Kidney capillary endothelial cell (primary cell): ENCODE measurements around the gene PRR5L.

Experiments
- DNase-seq: peaks from one replicate; pipeline ENCODE4 v3.0.0-alpha.2; 2018; ENCODE audit warnings: low spot score

PRR5L gene

DNA sequence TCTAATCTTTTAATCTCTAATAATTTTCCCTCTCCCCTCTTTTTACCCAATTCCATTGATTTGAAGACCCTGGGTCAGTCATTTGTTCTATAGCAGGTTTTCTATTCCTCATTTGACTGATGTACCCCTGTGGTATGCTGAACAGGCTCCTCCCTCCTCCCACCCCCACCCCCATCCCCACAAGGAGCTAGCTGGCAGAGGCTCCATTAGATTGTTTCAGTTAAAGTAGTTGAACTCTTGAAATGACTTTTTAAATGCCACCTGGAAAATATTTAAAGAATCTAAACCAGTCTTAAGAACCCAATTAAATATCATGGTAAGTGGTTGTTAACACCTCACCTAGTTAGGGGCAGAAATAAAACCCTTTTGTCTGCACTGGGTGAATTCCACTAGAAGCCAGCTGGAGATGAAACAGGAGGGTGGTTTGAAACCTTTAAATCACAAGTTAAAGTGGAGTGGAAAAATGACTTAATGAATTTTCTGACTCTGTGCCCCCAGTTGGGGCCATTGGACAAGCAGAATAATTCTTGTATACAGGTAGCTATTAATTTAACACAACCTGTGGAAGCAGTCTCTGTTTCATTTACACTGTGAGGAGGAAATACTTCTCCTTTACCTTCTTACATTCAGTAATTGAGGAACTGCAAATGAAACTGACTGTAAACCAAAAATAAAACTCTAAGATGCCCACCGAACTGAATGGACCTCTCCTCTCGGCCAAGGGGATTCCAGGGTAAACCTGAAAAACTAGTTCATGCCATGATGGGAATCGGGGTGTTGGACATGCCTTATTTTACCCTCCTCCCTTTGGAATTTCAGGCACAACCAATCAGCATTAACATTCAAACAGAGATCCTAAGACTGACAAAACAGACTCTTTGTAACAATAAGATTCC is 30.7 kb downstream of the PRR5L start:
- no peak for DNase-seq

DNA sequence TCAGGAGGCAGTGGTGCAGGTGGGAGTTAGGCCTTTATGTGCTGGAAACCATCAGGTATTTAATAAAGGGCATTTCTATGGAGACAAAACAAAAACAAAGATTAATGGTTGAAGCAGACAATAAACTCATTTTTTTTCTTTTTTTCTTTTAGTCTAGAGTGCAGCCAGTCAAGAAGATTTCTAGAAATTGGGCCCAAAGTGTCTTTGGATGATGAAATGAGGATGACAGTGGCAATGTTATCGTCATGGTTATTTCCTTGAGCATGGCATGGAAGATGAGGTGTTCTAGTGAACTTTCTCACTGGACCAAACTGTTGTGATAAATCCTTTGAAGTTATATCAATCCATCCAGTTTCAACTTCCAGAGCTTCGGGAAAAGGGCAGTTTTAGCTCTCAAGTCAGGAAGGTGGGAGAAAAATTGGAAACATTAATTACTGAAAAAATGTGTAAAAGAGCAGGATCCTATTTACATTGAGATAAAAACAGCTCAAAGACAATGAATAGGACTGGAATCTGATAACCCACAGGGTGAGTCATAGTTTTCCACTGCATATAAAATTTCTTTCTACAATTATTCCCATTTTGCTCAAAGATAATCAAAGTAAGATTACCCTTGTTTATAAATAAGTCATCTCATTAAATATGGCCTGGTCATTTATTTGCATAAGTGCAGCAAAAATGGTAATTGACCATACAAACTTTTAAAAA is 33.0 kb downstream of the PRR5L start:
- DNase-seq: no peak

DNA sequence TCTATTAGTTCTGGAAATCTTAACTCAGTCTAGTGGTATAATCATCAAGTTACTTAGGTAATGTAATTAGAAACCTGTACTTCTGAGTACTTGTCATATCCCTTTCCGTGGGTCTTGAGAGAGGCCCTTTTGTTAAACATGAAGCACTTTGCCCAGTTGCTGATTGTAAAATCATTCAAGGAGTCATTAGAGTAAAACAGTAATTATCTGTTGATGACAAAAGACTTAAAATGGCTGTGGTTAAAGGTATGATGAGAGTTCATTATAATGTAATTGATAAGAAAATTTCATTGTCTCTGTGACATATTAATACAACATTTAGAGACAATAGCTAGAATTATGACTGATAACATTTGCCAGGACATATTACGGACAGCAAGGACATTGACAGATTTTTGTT is 34.3 kb downstream of the PRR5L start:
- no peak for DNase-seq

DNA sequence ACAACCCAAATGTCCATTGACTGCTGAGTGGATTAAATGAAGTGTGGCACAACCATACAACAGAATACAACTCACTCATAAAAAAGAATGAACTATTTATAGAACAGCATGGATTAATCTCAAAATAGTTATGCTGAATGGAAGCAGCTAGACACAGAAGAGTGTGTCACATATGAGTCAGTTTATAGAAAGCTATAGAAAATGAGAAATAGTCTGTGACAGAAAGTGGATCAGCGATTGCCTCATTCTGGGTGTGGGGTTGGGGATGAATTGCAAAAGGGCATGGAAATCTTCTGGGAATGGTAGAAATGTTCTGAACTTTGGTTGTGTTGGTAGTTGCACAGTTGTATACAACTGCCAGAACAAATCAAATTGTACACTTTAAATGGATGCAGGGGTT is 37.4 kb downstream of the PRR5L start:
- DNase-seq: peak; percentile 57

DNA sequence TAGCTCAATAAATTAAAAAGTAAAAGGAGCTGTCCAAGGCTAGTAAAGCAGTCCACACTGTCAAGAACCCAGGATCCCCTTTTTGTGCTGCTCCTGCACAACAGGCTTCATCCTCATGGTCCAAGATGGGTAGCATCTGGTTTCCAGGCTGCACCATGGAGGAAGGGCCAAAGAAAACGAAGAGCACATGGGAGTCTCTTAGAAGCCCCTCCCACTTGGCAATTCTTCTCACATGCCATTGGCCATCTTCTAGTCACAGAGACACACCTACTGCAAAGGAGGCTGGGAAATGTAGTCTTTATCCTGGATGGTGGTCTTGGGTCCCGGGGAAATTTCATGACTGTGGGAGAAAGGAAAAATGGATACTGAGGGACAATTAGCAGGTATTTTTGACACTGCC is 37.8 kb downstream of the PRR5L start:
- no peak for DNase-seq

DNA sequence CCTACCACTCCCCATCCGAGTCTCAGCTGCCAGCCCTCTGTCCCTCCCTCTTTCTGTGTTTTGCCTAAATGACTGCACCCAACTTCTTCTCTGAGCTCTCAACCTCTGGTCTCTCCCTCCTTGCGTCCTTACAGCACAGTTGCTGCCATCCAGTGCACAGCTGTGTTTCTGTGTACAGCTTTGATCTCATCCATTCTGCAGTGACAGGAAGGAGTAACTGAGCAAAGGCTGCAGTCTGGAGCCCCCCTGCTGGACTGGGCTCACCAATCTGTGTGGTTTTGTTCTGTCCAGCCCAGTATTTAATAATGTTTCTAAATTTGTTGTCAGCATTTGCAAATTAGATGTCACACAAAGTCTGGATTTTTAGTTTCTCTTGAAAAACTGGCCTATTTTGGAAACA is 43.8 kb downstream of the PRR5L start:
- DNase-seq: no peak

DNA sequence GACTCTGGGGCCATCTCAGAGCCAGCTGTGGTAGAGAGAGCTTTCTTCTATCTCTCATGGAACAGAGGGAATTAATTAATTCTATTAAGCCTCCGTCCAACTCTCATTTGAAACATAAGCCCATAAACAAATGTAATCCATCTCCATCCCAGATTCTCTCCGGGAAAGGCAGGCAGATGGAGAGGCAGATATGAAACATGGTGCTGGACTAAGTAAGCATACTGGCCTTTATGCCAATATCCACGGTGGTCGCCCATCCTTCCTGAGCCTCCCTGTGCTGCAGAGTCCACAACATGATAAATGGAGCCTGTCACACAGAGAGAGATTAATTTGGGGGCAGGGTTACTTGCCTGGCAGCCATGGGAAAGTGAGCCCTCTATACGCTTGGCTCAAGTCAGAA is 44.8 kb downstream of the PRR5L start:
- DNase-seq: no peak

DNA sequence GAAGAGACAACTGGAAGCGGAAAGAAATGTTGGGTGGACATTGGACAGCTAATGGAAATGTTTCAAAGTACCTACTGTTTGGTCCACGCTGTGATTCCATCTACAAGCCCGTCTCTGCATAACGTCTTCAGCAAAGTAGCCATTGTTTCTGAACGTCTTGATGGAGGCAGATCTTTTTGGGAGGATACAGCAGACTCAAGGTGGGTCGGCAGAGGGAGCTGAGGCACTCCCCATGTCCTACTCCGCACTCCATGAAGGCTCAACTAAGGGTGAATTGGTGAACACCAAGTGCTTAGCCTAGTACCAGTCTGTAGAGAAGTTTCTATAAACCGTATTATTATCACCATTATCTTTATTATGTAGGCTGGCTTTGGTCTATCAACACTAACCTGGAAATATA is 45.8 kb downstream of the PRR5L start:
- DNase-seq: no peak

DNA sequence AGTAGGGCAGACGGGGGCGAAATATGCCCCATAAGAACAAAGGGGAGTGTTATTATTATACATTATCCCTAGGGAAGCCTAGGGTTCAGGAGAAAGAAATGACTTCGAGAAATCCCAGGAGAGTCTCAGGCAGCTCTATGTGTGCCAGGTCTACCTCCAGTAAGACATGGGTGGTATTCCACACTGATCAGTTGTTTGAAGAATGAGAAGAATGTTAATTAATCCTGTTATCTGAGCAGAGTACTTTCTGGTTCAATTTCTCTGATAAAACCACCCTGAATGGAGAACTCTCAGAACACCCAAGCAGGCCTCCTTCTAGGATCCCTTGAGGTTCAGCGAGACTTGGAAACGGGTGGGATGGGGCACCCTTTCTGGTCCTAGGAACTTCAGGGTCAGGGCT is 46.2 kb downstream of the PRR5L start:
- DNase-seq: no peak

DNA sequence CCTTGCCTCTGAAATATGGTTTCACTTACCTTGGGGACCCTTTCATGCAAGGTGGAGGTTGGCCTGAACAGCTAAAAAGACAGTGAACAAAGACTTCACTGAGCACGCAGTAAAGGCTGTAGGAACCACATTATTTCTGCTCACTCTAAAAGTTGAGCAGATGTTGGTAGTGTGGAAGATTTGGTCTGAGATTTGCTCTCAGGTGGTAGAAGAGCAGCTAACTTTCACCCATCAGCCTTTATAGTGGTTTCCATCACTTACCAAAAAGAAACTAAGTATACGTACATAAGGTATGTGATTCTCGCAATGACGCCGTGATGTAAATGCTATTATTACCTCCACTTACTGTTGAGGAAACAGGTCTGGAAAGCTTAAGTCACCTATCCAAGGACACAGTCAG is 47.3 kb downstream of the PRR5L start:
- DNase-seq: no peak

DNA sequence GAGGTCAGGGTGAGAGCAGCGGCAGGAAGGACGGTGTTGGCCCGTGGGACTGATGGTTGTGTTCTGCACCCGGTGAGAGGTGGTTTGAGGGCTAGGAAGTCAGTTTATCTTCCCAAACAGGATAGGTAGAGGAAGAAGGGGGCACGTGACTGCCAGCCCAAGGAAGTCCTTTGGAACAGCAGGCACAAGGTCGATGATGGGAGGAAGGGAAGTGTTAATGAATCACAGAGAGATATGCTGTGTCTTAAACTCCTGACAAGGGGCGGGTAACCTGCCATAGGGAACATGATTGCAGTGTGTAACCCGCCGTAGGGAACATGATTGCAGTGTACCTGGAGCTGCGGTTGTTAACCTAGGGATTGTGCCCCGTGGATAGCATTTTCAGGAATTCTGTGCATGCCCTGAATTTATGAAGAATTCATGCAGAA is 49.0 kb downstream of the PRR5L start:
- no peak for DNase-seq

DNA sequence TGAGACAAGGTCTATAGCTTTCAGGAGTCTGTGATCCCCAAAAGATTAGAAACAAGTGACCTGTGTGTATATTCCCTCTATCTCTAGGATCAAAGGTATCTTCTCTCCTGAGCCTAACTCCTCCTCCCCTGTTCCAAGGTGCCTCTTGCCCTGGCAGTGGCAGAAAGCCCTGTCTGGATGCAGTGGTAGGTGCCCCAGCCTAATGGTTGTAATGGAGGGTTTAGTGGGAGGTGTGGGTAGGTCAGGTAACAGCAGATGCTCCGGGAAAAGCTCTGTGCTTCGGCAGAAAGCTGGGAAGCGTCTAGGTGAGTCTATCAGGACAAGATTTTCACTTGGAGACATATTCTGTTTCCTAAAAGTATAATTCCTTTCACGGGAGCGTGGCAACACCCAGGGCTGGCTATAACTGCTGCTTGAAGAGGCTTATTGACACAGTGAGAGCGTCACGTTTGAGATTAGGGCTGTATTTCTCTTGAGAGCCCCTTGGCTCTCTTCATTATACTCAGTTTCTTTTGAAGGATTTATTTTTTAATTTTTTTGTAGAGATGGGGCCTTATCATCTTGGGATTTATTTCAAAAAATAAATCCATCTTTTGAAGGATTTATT is 49.5 kb downstream of the PRR5L start:
- DNase-seq: no peak

DNA sequence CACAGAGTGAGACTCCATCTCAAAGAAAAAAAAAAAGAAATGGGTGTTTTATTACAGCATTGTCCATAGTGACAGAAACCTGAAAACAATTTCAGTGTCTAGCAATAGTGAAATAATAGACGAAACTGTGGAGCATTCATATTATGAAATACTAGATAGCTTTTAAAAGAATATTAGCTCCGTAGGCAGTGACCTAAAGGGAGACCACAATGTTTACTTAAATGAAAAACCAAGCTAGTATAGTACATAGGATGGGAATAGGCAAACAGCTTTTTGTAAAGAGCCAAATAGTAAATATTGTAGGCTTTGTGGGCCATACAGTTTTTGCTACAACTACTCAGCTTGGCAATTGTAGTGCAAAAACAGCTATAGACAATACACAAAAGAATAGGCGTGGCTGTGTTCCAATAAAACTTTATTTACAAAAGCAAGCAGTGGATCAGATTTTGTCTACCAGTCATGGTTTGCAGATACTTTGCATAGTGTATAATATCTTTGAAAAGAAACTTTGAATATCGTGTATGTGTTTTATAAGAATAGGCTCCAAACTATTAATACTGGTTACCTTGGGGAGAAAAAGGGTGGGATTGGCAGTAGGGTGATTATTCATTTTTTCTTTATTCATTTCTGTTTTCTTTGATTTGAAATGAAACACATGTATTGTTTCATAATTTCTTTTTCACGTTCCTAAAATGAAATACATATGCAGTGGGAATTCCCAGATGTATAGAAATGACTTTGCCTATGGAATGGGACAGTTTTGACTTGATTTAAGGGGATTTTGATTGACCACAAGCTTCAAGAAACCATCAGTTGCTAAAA is 50.7 kb downstream of the PRR5L start:
- DNase-seq: no peak

DNA sequence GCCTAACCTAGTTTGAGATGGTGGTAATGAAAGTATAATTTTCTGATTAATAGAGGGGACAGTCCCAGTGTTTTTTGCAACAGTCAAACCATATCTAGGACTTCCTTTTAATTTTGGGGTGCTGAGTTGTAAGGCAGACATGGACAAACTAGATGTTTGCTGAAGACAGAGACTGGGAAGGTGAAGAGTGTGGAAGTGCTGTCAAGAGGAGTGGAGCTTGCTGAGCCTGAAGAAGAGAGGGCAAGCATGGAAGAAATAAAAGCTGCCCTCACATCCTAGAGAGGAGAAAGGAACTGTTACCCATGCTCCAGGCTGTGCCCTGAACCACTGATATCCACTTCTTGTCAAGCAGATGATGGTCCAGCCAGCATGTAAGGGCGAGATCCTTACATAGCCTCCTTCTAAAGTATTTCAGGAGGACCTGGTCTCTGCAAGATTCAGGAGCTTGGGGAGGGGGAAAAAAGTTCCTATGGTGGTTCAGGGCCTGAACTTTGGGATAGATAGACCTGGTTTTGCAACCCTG is 51.4 kb downstream of the PRR5L start:
- DNase-seq: no peak

DNA sequence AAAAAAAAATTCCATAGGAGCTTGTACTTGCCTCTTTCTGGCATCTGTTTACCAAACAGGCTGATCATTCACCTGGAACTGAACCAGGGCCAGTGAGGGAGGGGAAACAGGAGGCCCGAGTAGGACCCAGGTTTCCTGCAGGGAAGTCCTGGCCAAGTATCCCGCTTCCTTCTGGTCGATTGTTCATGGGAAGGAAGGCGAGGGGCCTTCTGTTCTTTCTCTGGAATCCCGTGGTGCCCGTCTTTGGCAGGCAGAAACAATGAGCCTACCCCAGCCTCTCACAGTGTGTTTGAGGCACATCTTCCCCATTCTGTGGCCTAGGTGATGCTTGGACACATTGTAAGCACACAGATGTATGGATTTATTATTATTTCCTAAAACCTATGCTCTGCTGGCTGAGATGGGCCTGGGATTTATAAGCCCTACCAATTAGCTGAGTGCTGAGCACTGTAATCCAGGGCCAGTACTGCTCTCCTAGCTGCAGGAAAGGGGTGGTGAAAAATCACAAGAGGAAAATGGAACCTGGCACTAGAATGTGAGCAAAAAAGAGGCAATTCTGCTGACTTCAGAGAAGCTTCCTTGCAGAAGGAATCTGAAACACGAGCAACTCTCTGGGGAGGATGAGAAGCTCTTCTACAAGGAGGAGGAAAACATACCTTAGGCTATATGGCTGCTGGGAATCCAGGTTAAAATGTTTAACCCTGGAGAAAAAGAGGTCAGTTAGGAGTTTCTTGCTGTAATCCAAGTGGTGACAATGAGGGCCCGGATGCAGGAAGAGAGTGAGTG is 53.5 kb downstream of the PRR5L start:
- peak; percentile 42 for DNase-seq

DNA sequence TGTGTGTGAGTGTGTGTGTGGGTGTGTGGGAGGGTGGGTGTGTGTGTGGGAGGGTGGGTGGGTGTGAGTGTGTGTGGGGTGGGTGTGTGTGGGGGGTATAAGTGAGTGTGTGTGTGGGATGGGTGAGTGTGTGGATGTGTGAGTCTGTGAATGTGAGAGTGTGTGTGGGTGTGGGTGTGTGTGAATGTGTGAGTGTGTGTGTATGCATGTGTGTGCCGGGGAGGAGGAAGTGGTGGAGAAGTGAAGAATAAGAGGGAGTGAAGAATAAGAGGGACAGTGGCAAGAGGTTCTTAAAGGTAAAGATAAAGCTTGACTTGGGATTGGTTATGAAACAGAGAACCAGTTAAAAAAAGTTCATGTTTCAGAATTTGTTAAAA is 54.0 kb downstream of the PRR5L start:
- DNase-seq: no peak

DNA sequence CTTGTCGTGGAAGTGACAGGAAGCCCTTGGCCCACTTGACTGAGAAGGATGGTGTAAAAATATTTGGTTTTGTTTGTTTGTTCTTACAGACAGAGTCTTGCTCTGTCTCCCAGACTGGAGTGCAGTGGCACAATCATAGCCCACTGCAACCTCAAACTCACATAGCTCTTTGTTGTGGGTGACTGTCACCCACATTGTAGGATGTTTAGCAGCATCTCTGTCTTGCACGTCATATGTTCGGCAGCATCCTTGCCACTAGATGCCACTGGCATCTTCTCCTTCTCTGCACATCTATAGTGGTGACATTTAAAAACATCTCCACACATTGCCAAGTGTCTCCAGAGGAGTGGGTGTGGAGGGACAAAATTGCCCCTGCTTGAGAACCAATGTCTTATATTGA is 56.8 kb downstream of the PRR5L start:
- no peak for DNase-seq

DNA sequence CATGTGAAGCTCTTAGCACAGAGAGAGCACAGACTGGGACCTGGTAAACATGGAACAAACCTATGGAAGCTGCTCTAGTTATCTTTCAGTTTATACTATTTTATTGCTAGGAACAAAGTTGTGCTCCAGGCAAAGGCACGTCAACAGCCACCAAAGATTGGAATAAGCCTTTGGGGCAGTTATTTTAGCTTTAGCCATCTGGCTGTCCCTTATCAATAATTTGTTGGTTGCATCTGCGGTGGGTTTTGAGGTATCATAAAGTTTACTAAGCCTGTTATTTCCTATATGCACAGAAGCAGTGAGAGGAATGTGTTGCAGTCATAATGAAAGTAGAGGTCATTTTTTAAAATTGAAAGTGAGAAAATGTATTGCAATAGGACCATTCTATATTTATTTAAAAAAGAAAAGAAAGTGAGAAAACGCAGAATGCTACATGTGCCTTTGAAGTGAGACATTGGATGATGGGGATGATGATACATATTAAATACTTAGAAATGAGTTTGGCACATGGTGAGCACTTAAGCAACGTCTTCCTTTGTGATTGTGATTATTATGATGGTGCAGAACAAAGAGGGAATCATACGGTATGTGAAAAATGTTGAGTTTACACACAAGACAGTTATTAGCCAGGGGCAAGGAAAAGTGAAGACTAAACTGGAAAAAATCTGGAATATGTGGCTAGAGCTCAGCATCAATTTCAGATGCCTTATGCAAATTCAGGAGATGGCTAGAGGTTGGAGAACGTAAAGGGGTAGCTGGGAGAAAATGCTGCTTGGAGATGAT is 58.3 kb downstream of the PRR5L start:
- no peak for DNase-seq

DNA sequence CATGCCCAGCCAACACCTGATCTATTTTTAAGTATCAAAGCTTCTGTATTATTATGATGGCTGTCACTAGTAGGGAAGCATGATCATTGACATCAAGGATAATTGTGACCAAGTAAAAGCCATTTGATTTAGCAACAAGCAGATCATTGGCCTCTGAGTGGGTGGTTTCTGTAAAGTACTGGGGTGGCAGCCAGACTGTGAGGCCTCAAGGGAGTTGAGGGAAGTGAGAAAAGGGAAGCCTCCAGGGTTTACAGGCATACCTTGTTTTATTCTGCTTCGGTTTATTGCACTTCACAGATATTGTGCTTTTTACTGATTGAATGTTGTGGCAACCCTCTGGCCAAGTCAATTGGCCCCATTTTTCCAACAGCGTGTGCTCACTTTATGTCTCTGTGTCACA is 60.1 kb downstream of the PRR5L start:
- DNase-seq: no peak

DNA sequence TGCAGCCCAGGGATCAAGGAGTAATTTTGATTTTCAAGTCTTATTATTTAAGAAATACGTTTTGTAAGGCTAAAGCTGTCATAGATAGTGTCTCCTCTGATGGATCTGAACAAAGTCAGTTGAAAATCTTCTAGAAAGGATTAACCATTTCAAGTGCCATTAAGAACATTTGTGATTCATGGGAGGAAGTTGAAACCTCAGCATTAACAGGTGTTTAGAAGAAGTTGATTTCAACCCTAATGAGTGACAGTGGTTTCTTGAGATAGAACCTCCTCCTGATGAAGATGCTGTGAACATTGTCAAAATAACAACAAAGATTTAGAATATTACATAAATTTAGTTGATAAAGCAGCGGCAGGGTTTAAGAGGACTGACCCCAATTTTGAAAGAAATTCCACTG is 61.7 kb downstream of the PRR5L start:
- no peak for DNase-seq
